ENCODE measurements around the gene KCNQ1. TPM values are rescaled to one million over a fixed set of nuclear protein-coding genes. Genes with fewer than 3 reads are reported as not detected.

KCNQ1 gene, protein sequence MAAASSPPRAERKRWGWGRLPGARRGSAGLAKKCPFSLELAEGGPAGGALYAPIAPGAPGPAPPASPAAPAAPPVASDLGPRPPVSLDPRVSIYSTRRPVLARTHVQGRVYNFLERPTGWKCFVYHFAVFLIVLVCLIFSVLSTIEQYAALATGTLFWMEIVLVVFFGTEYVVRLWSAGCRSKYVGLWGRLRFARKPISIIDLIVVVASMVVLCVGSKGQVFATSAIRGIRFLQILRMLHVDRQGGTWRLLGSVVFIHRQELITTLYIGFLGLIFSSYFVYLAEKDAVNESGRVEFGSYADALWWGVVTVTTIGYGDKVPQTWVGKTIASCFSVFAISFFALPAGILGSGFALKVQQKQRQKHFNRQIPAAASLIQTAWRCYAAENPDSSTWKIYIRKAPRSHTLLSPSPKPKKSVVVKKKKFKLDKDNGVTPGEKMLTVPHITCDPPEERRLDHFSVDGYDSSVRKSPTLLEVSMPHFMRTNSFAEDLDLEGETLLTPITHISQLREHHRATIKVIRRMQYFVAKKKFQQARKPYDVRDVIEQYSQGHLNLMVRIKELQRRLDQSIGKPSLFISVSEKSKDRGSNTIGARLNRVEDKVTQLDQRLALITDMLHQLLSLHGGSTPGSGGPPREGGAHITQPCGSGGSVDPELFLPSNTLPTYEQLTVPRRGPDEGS
- 1 to 10 TPM in 2 of 4 donors, under 1 TPM in 2; 0.89 to 2.2 (median 1.3) TPM for total RNA-seq

DNA sequence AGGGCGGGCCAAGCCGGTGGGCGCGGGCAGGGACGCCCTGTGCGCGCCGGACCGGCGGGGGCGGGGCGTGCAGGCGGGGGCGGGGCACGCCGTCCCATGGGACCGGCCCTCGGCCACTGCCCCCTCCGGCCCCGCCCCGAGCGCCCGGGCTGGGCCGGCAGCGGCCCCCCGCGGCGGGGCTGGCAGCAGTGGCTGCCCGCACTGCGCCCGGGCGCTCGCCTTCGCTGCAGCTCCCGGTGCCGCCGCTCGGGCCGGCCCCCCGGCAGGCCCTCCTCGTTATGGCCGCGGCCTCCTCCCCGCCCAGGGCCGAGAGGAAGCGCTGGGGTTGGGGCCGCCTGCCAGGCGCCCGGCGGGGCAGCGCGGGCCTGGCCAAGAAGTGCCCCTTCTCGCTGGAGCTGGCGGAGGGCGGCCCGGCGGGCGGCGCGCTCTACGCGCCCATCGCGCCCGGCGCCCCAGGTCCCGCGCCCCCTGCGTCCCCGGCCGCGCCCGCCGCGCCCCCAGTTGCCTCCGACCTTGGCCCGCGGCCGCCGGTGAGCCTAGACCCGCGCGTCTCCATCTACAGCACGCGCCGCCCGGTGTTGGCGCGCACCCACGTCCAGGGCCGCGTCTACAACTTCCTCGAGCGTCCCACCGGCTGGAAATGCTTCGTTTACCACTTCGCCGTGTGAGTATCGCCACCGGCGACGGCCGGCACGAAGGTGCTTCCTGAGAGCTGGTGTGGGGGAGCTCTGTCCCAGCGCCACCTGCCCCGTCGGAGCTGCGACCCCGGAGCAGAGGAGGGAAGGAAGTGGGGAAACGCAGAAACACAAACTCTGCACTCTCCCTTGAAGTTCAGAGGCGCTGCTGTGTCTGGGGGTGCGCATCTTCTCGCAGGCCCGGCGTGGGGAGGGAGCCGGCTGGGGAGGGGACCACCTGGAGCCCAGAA is at the start of gene KCNQ1:
TSS of gene KCNQ1 (plus strand) at position 188 of the 925 bp plus-strand sequence. CDS start at position 279, 91 bp downstream.
- TF ChIP-seq POLR2A (IDR thresholded peaks at IDR 0.05), result no peak
- TF ChIP-seq, protein P1, sequence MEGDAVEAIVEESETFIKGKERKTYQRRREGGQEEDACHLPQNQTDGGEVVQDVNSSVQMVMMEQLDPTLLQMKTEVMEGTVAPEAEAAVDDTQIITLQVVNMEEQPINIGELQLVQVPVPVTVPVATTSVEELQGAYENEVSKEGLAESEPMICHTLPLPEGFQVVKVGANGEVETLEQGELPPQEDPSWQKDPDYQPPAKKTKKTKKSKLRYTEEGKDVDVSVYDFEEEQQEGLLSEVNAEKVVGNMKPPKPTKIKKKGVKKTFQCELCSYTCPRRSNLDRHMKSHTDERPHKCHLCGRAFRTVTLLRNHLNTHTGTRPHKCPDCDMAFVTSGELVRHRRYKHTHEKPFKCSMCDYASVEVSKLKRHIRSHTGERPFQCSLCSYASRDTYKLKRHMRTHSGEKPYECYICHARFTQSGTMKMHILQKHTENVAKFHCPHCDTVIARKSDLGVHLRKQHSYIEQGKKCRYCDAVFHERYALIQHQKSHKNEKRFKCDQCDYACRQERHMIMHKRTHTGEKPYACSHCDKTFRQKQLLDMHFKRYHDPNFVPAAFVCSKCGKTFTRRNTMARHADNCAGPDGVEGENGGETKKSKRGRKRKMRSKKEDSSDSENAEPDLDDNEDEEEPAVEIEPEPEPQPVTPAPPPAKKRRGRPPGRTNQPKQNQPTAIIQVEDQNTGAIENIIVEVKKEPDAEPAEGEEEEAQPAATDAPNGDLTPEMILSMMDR (IDR thresholded peaks at IDR 0.05), result no peak
- TF ChIP-seq EP300 (IDR thresholded peaks at IDR 0.05), result no peak
- no peak for TF ChIP-seq POLR2AphosphoS5 (IDR thresholded peaks at IDR 0.05)
- Histone ChIP-seq H3K4me3 (peak within 1 kb of the TSS; percentile 41), H3K4me1 (peaks cover 24% of the 10 kb centered on the region), H3K27ac (no peak within 1 kb of the TSS), H3K27me3 (peaks cover 83% of the 10 kb centered on the region), H3K36me3 (no peaks in the 10 kb centered on the region), H3K9me3 (no peaks in the 10 kb centered on the region)
- 3% methylated on average over 16 of the region's 116 CpGs for WGBS
- peak in 1 of 2 donors; percentile 58 for DNase-seq (ENCODE audit: low spot score in 2 of 2)

DNA sequence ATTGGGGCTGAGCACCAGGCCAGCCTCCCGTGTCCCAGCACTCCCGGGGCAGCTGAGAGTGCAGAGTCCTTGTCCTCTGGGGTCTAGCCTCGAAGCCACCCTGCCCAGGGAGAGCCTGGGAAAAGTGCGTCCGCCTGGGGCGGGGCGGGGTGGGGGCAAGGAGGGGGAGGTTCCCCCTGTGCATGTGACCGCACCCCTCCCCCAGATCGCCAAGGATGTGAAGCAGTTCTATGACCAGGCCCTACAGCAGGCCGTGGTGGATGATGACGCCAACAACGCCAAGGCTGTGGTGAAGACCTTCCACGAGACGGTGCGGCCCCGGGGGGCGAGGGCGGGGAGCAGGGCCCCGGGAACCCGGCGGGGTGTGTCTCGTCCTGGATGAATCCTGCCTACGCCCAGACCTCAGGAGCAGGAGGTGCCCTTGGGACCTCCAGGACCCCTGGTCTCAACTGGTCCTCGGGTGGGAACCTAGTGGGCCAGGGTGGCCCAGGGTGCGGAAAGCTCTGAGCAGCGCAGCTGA is 49.5 kb upstream of the KCNQ1 start:
- H3K36me3 ChIP-seq, result peaks cover 70% of the 10 kb centered on the region
- H3K4me3 ChIP-seq, result no peak overlapping the region
- WGBS, result 75% methylated on average over 19 of the region's 26 CpGs
- H3K27me3 ChIP-seq, result no peaks in the 10 kb centered on the region
- no peak overlapping the region for H3K27ac ChIP-seq
- H3K9me3 ChIP-seq, result no peaks in the 10 kb centered on the region
- DNase-seq (ENCODE audit: low spot score in 2 of 2), result no peak
- H3K4me1 ChIP-seq, result peaks cover 47% of the 10 kb centered on the region
- TF ChIP-seq, protein P1 (IDR thresholded peaks at IDR 0.05), result no peak
- no peak for TF ChIP-seq EP300 (IDR thresholded peaks at IDR 0.05)
- TF ChIP-seq POLR2AphosphoS5 (IDR thresholded peaks at IDR 0.05), result no peak
- TF ChIP-seq POLR2A (IDR thresholded peaks at IDR 0.05), result no peak

DNA sequence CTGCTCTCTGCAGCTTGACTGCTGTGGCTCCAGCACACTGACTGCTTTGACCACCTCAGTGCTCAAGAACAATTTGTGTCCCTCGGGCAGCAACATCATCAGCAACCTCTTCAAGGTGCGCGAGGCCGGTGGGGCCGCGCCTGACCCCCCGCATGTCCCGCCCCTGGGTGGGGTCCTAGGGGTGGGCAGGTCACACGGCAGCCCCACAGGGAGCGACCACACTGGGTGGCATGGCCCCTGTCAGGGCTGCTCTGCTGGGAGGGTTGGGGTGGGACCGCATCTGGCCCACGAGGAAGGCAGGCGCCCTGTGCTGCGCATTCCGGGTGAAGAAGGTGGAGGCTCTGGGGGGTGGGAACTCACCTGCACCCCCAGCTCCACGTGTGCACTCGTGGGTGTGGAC is 49.0 kb upstream of the KCNQ1 start:
- H3K9me3 ChIP-seq, result no peaks in the 10 kb centered on the region
- TF ChIP-seq EP300 (IDR thresholded peaks at IDR 0.05), result no peak
- no peak for TF ChIP-seq POLR2AphosphoS5 (IDR thresholded peaks at IDR 0.05)
- TF ChIP-seq, protein P1 (IDR thresholded peaks at IDR 0.05), result no peak
- no peak for TF ChIP-seq POLR2A (IDR thresholded peaks at IDR 0.05)
- H3K4me3 ChIP-seq, result no peak overlapping the region
- 20% methylated on average over 1 of the region's 17 CpGs for WGBS
- H3K36me3 ChIP-seq, result peaks cover 70% of the 10 kb centered on the region
- H3K4me1 ChIP-seq, result peaks cover 41% of the 10 kb centered on the region
- H3K27me3 ChIP-seq, result no peaks in the 10 kb centered on the region
- H3K27ac ChIP-seq, result no peak overlapping the region
- DNase-seq (ENCODE audit: low spot score in 2 of 2), result no peak

DNA sequence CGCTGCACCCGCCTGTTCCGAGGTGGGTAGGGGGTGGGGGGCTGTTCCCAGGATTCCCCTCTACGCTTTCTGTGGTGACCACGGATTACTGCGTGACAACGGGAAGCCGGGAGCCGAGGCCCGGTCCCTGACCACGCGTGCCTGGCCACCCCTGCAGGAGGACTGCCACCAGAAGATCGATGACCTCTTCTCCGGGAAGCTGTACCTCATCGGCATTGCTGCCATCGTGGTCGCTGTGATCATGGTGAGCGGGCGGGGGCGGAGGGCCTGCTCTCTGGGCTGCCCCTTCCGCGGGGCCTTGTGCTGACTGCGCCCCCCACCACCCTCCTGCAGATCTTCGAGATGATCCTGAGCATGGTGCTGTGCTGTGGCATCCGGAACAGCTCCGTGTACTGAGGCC is 48.3 kb upstream of the KCNQ1 start:
- no peaks in the 10 kb centered on the region for H3K27me3 ChIP-seq
- H3K4me1 ChIP-seq, result peaks cover 40% of the 10 kb centered on the region
- H3K27ac ChIP-seq, result no peak overlapping the region
- no peaks in the 10 kb centered on the region for H3K9me3 ChIP-seq
- H3K36me3 ChIP-seq, result peaks cover 64% of the 10 kb centered on the region
- TF ChIP-seq POLR2A (IDR thresholded peaks at IDR 0.05), result no peak
- TF ChIP-seq POLR2AphosphoS5 (IDR thresholded peaks at IDR 0.05), result no peak
- TF ChIP-seq, protein P1 (IDR thresholded peaks at IDR 0.05), result no peak
- TF ChIP-seq EP300 (IDR thresholded peaks at IDR 0.05), result no peak
- no peak overlapping the region for H3K4me3 ChIP-seq
- DNase-seq (ENCODE audit: low spot score in 2 of 2), result no peak
- WGBS, result 87% methylated on average over 22 of the region's 26 CpGs
